GM18517 (cell line): ENCODE data around the gene MTCH2.
A peak's percentile ranks its signal among the peaks of the same experiment; 100 is the strongest.

Experiments used
- ATAC-seq: cut with Tn5 transposase; IDR thresholded peaks from one replicate; pipeline ENCODE4 v1.9.1; 2021; ENCODE audit warnings: mild to moderate bottlenecking, moderate library complexity; ENCODE audit not compliant: unreplicated experiment

Gene MTCH2

GRCh38 chr11:47591764-47592163 lies 50.6 kb downstream of the MTCH2 start:
- no peak for ATAC-seq

DNA sequence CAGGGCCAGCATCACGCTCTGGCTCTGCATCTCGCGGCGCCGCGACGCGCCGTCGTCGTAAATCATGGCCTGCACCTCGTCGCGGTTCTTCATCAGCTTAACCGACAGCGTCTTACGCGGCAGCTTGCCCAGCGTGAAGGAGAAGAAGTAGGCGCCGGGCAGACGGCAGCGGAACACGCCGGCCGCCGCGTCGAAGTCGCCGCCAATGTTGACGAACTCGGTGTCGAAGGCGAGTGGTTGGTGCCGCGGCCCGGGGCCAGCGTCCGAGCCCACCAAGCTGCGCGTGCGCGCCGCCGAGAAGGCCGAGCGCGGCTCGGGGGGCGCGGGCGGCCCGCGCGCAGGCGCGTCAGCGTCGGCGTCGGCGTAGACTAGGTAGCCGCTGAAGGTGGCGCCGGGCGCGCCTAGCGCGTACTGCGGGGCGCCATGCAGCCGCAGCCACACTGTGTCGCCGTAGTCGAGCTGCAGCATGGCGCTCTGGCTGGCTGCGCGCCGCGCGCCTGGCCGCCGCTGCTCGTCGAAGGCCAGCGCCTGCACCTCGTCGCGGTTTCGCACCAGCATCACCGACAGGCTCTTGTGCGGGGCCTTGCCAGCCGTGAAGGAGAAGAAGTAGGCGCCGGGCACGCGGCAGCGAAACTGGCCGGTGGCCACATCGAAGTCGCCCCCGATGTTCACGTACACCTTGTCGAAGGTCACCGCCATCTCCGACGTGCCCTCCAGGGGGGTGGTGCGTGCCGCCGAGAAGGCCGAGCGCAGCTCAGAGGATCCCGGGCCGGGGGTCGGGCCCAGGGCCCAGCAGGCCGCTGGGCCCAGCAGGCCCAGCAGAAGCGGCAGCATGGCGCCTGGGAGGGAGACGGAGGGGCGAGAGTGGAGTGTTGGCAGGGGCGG lies 52.1 kb downstream of the MTCH2 start:
- ATAC-seq = no peak

- ATAC-seq = no peak
Observed at GRCh38 chr11:47589584-47589976, 52.8 kb downstream of the MTCH2 start.

GRCh38 chr11:47589118-47589517 lies 53.2 kb downstream of the MTCH2 start:
- ATAC-seq = no peak

GRCh38 chr11:47587723-47588326 lies 54.5 kb downstream of the MTCH2 start:
- ATAC-seq = no peak

GRCh38 chr11:47587039-47587716 lies 55.2 kb downstream of the MTCH2 start:
- no peak for ATAC-seq

- no peak for ATAC-seq
Observed at GRCh38 chr11:47586098-47586855, 56.1 kb downstream of the MTCH2 start, which contains the start of gene FAM180B. Gene FAM180B, plus strand, starts transcription at chr11:47586678. Its CDS starts 91 bp downstream, at chr11:47586769.

- no peak for ATAC-seq
Observed at GRCh38 chr11:47583844-47584243, 58.5 kb downstream of the MTCH2 start.

GRCh38 chr11:47578524-47579494 lies 63.5 kb downstream of the MTCH2 start, which contains the start of the genes KBTBD4 and NDUFS3:
Gene KBTBD4, minus strand, starts transcription at chr11:47578970. Its CDS starts 19 bp downstream, at chr11:47578951.
Gene NDUFS3, plus strand, starts transcription at chr11:47579074. Its CDS starts 18 bp downstream, at chr11:47579092.
- peak; percentile 88 for ATAC-seq

GRCh38 chr11:47577460-47578041 lies 64.8 kb downstream of the MTCH2 start:
- ATAC-seq = no peak

GRCh38 chr11:47573321-47573720 lies 69.0 kb downstream of the MTCH2 start:
- no peak for ATAC-seq

- no peak for ATAC-seq
Observed at GRCh38 chr11:47572715-47573255, 69.6 kb downstream of the MTCH2 start.

GRCh38 chr11:47571895-47572294 lies 70.5 kb downstream of the MTCH2 start:
- ATAC-seq = no peak

DNA sequence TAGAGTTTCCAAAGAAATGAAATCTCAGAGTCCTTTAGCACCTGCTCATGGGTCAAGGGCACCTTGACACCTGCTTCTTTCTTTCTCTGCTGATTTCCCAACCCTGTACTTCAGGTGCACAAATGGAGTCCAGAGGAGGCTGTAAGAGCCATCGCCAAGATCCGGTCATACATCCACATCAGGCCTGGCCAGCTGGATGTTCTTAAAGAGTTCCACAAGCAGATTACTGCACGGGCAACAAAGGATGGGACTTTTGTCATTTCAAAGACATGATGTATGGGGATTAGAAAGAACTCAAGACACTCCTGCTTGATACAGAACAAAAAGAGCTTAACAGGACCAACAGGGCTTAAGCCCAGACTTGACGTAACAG lies 71.0 kb downstream of the MTCH2 start:
- no peak for ATAC-seq

DNA sequence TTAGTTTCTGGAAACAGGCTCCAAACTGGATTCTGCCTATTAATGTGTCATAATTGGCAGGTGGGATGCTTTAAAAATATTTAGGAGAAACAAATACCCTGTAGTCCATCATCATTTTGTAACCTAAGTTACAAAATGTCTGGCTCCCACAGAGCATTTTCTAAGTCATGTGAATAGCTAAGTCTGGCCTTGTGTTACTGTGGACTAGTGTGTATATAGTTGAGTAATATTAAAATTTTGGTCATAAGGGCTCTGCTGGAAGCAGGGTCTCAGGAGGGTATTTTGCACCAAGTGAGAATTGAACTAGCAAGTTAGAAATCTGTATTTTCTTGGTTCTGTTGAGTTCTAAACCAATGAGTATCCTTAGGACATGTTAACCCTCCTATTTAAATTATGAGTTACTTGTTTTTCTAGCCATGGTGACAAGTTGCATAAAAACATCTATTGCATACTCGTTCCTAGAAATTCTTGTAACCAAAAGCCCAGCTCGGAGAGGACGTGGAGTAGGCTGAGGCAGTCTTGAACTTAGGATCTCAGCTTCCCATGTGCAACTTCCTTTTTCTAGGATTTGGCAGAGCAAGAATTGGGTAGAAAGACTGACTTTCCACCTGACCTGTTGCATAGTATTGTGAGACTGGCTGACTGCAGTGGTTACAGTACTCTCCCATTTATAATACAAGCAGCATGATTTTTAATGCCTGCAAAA lies 71.6 kb downstream of the MTCH2 start:
- ATAC-seq = no peak

DNA sequence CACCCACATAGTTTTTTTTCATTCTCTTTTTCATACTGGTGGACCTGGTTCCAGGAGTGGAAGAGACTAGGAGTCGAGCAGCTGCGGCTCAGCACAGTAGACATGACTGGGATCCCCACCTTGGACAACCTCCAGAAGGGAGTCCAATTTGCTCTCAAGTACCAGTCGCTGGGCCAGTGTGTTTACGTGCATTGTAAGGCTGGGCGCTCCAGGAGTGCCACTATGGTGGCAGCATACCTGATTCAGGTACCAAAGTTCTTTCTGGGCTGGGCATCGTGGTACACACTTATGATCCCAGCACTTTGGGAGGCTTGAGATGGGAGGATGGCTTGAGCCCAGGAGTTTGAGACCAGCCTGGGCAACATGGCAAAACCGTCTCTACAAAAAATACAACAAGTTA lies 72.7 kb downstream of the MTCH2 start:
- no peak for ATAC-seq
